ENCODE measurements around the gene ANGPTL2.
A peak's percentile ranks its signal among the peaks of the same experiment; 100 is the strongest.

ANGPTL2 gene

GRCh38 chr9:127098916-127099553, 23.4 kb downstream of the ANGPTL2 start:
- DNase-seq: no peak

GRCh38 chr9:127097683-127098082, 24.8 kb downstream of the ANGPTL2 start:
- DNase-seq: no peak

- peak in 5 of 56 donors; percentile 21 to 45 (median 32) for DNase-seq
These were observed 26.2 kb downstream of the ANGPTL2 start for GRCh38 chr9:127096208-127096607.

DNA sequence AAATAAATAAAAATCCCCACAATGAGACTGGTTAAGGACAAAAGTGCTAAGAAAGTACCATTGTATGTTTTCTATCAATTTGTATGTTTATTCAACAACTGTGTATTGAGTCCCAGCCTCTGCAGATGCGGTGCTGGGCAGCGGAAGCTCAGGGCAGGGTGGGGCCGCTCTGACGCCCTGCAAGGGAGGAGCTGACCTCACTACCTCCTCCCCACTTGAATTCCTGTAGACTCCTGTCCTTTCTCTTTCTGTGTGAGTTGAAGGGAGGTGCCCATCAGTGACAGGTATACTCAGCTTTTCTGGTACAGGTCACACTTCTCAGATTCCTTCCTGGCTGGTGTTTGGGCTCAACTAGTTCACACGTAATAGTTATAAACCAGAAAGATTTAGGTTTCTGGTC, 27.0 kb downstream of the ANGPTL2 start:
- peak in 3 of 56 donors; percentile 24 to 27 (median 25) for DNase-seq

GRCh38 chr9:127093319-127094020, 29.0 kb downstream of the ANGPTL2 start:
- DNase-seq: no peak

DNA sequence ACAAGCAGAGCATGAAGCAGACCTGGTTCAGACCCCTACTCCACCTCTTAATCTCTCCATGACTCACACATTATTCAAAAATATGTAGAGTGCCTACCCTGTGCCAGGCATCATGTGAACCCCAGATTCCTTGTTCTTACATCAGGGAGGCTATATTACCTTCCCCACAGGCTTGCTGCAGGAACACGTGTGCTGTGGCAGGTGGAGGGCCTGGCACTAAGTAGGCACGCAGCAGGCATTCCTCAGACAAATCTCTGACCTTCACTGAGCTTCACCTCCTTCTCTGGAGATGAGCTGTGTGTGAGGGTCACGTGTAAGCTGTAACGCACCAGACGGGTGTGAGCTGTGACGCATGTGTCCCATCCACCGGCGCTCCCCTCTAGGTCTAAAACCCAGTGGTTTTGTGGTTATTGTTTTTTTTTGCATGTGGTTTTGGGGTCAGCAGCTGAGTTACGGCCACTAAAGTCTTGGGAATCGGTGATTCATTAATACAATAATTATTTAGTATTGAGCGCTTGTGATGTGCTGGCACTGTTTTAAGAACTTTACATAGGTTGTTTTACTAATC, 30.3 kb downstream of the ANGPTL2 start:
- no peak for DNase-seq

GRCh38 chr9:127091526-127091925, 30.9 kb downstream of the ANGPTL2 start:
- DNase-seq: no peak

DNA sequence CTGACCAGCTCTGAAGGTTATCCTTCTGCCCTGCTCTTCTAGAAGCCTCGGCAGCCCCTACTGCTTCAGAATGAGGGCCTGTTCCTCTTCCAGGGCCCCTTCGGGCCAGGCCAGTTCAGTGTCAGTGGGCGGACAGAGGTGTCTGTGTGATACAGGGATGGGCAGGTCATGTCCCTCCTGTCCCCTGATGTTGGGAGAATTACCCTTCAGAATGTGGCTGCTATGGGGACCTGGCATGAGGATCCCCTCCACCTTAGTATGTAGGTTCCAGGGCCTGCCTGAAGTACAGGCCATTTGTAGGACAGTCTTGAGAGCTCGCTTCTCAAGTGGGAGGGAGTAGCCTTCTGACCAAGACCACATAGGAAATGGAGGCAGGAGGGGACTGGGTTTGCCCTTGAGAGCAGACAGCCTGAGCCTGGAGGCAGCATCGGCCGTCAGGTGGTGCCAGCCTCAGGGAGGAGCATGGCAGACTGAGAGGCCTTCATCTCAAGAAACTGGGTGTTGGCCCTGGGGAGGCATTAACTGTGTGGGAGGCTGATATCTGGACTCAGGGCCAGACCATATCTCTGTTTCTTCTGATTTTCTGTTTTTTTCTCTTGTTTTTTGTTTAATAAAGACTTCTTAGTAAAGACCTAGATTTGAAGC, 32.0 kb downstream of the ANGPTL2 start:
- no peak for DNase-seq

GRCh38 chr9:127089631-127090081, 32.8 kb downstream of the ANGPTL2 start:
- DNase-seq: no peak

- no peak for DNase-seq
These were observed 33.5 kb downstream of the ANGPTL2 start for GRCh38 chr9:127088724-127089615.

DNA sequence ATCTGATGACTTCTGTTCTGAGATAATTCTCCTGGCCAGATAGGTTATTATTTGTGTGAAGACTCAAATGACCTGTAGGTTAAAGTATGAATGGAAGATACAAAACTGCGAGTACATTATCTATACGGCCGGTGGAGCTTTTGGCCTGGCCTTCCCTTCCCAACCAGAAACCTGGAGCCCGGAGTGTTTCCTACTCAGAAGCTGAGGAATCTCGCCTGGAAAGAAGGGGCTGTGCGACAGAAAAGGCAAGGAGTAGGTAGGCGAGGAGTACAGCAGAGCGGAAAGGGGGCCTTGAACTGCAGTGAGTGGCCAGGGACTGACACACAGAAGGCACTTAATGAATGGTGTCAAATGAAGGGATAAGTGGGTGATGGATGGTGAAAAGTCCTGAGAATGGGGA, 34.6 kb downstream of the ANGPTL2 start:
- DNase-seq: no peak

- DNase-seq: no peak
These were observed 35.0 kb downstream of the ANGPTL2 start for GRCh38 chr9:127087411-127087810.

DNA sequence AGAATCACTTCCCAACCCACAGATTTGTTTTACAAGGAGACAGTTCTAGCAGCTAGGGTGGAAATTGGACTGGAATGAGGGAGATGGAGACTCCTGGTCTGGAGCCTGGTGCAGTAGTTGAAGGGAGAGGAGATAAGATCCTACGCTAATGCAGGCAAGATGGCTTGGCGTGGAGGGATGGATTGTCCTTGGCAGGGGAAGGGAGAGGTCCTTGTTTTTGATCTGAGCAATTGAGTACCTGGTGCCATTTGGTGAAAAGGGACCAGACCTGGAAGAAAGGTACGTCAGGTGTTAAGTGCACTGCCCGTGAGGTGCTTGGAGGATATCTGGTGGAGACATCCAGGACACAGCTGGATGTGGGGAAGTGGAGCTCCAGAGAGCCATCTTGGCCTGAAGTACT, 35.7 kb downstream of the ANGPTL2 start:
- no peak for DNase-seq

- no peak for DNase-seq
These were observed 37.2 kb downstream of the ANGPTL2 start for GRCh38 chr9:127085186-127085585.

GRCh38 chr9:127084076-127085039, 38.1 kb downstream of the ANGPTL2 start:
- DNase-seq: no peak

DNA sequence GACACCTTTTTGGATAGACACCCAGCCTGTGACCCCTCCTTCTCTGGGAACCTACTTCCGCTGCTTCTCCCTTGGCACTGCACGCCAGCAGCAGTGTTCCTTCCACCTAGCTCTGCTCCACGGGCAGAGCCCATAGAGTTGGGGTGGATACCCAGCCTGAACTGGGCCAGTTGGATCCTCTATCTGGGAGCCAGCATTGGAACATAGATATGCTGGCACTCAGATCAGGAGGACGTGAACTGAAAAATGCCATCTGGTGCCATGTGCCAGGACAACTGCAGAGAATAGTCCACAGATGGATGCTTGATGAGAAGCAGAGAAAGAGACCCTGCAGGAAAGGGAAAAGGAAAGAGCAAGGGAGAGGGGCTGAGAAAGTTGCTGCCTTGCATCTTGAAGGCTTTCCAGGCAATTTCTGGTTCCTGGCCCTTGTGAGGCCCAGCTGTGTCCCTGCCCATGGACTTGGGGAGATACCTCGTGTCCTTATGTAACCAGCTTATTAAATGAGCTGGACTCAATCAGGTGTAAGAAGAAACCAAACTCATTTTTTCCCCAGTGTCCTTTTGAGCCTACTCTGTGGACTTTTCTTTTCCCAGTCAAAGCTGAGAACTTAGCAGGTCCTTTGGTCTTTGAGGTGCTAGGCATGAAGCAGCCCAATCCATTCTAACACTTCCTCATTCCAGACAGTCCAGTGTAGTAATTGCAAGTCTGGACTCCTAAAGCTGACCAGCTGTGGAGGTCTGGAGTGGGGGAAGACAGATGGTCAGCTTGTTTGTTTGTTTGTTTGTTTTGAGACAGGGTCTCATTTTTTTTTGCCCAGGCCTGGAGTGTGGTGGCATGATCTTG, 39.1 kb downstream of the ANGPTL2 start:
- DNase-seq: no peak

DNA sequence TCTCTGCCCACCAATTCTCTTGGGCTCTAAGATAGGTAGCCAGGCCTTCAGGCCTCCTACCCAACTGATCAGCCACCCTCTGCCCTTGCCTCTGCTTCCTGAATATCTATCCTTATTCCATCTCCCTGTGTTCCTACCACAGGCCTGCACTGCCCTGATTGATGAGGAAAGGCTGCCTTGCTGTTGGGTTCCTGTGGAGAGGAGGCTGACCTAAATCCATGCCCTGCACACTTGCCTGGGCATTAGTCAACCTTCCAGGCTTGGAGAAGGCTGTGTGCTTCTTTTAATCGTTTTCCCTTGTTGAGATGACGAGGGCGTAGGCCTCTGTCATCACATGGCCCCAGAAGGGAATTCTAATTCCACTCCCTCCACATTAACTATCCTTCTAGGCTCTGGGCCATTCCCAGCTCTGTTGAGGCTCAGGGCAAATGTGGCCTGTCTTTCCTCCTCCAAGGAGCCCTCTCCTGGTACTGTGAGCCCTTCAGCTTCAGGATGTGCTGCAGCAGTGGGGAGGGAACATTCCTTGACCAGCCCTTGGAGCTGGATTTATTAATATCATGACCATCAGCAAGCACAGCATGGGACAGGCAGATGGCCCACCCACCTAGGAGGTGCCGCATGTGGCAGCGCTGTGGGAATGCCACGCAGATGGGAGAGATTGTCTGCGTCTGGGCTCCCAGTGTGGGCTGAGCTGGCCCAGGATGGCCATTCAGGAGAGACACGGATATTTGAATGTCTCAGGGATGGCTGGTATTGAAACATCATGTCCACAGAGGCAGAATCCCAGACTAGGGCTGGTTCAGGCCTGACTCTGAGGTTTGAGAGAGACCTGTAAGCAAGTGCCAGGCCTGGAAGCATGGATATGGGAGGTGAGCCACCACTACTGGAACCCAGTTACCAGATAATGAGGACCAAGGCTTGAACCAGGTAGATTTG, 40.9 kb downstream of the ANGPTL2 start:
- DNase-seq: no peak

Data from amygdala (tissue), 56 donors.